GM12878 (cell line): ENCODE results near the gene MGMT.

Experiments
- CHD4 ChIP-seq: fragments of 200-600 bp; sonication (generic); IDR thresholded peaks from 2 replicates; pipeline ENCODE4 v1.6.1; 2016; ENCODE audit warnings: mild to moderate bottlenecking
- EP300 ChIP-seq, 2 experiments: fragments of 150-350 bp in 1 of 2; IDR thresholded peaks; 2 replicates each; pipeline ENCODE4 v1.6.1; 2011 to 2012; ENCODE audit warnings: low read depth in 2 of 2, low read length in 2 of 2, borderline replicate concordance in 1 of 2, improper control_type of control experiment in 1 of 2, inconsistent platforms in 1 of 2; ENCODE audit not compliant: control insufficient read depth in 1 of 2
- NFYB ChIP-seq: IDR thresholded peaks from 2 replicates; pipeline ENCODE4 v1.6.1; 2011; ENCODE audit warnings: low read depth, mild to moderate bottlenecking, low read length, improper control_type of control experiment, moderate library complexity; ENCODE audit not compliant: insufficient read depth
- RCOR1 ChIP-seq: conservative IDR thresholded peaks from 2 replicates; pipeline ENCODE4 v1.6.1; 2012; ENCODE audit warnings: low read depth, low read length, improper control_type of control experiment
- ZNF217 ChIP-seq: fragments of 450-650 bp; IDR thresholded peaks from 2 replicates; pipeline ENCODE4 v1.6.1; 2017; ENCODE audit warnings: antibody characterized with exemption, mild to moderate bottlenecking
- ZNF384 ChIP-seq: IDR thresholded peaks from 2 replicates; pipeline ENCODE4 v1.6.1; 2012; ENCODE audit warnings: low read depth, mild to moderate bottlenecking, low read length, improper control_type of control experiment, borderline replicate concordance
- TF ChIP-seq, protein P1 (sequence below): IDR thresholded peaks from 2 replicates; pipeline ENCODE4 v1.6.1; 2012; ENCODE audit warnings: mild to moderate bottlenecking, low read depth, low read length
- TF ChIP-seq, protein P2 (sequence below), 3 experiments: IDR thresholded peaks in 2 of 3; conservative IDR thresholded peaks in 1 of 3; 2 replicates each; pipeline ENCODE4 v1.5.1; 2011; ENCODE audit warnings: low read depth in 3 of 3, low read length in 3 of 3, mild to moderate bottlenecking in 3 of 3, control low read depth in 2 of 3, moderate library complexity in 2 of 3, inconsistent platforms in 1 of 3, mixed read lengths in 1 of 3; ENCODE audit not compliant: control insufficient read depth in 2 of 3, insufficient read depth in 1 of 3; ENCODE audit errors: extremely low read depth in 1 of 3
- TF ChIP-seq, protein P3 (sequence below): IDR thresholded peaks from 2 replicates; pipeline ENCODE4 v1.6.1; 2012; ENCODE audit warnings: low read length, inconsistent platforms
- TF ChIP-seq, protein P4 (sequence below): IDR thresholded peaks from 2 replicates; pipeline ENCODE4 v1.6.1; 2011; ENCODE audit warnings: borderline replicate concordance, low read depth, mild to moderate bottlenecking, moderate library complexity, mixed read lengths, low read length; ENCODE audit not compliant: insufficient read depth; ENCODE audit errors: extremely low read length
- TF ChIP-seq, protein P5 (sequence below): fragments of 150-350 bp; IDR thresholded peaks from 2 replicates; pipeline ENCODE4 v1.6.1; 2014; ENCODE audit warnings: mild to moderate bottlenecking, low read depth, low read length

DNA sequence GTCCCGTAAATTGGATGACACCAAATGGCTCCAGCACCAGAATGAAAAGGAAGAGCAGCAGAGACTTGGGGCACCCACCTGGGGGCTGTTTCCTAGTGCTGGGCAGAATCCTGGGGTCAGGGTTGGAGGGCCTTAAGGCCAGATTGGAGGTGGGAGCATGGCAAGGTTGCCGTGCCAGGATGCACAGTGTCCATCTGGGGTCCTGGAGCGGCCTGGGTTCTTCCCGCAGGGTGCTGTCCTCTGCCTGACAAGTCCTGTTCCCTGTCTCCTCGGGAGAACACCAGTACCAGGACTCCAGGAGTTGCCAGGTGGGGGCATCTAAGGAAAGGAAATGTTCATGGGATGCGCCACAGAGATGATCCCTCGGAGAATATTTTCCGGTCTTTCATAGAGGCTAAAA is 42.8 kb downstream of the MGMT start:
- TF ChIP-seq ZNF384 (no peak), CHD4 (no peak), ZNF217 (no peak), EP300 (IDR thresholded peaks at IDR 0.05; ENCODE audit: borderline replicate concordance in 1 of 2, control insufficient read depth in 1 of 2, low read depth in 2 of 2, low read length in 2 of 2) (no peak), NFYB (no peak), RCOR1 (no peak)
- TF ChIP-seq, protein P1, sequence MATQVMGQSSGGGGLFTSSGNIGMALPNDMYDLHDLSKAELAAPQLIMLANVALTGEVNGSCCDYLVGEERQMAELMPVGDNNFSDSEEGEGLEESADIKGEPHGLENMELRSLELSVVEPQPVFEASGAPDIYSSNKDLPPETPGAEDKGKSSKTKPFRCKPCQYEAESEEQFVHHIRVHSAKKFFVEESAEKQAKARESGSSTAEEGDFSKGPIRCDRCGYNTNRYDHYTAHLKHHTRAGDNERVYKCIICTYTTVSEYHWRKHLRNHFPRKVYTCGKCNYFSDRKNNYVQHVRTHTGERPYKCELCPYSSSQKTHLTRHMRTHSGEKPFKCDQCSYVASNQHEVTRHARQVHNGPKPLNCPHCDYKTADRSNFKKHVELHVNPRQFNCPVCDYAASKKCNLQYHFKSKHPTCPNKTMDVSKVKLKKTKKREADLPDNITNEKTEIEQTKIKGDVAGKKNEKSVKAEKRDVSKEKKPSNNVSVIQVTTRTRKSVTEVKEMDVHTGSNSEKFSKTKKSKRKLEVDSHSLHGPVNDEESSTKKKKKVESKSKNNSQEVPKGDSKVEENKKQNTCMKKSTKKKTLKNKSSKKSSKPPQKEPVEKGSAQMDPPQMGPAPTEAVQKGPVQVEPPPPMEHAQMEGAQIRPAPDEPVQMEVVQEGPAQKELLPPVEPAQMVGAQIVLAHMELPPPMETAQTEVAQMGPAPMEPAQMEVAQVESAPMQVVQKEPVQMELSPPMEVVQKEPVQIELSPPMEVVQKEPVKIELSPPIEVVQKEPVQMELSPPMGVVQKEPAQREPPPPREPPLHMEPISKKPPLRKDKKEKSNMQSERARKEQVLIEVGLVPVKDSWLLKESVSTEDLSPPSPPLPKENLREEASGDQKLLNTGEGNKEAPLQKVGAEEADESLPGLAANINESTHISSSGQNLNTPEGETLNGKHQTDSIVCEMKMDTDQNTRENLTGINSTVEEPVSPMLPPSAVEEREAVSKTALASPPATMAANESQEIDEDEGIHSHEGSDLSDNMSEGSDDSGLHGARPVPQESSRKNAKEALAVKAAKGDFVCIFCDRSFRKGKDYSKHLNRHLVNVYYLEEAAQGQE = no peak
- TF ChIP-seq, protein P2, sequence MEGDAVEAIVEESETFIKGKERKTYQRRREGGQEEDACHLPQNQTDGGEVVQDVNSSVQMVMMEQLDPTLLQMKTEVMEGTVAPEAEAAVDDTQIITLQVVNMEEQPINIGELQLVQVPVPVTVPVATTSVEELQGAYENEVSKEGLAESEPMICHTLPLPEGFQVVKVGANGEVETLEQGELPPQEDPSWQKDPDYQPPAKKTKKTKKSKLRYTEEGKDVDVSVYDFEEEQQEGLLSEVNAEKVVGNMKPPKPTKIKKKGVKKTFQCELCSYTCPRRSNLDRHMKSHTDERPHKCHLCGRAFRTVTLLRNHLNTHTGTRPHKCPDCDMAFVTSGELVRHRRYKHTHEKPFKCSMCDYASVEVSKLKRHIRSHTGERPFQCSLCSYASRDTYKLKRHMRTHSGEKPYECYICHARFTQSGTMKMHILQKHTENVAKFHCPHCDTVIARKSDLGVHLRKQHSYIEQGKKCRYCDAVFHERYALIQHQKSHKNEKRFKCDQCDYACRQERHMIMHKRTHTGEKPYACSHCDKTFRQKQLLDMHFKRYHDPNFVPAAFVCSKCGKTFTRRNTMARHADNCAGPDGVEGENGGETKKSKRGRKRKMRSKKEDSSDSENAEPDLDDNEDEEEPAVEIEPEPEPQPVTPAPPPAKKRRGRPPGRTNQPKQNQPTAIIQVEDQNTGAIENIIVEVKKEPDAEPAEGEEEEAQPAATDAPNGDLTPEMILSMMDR (IDR thresholded peaks at IDR 0.05 in 2 of 3, conservative IDR thresholded peaks at IDR 0.05 in 1 of 3; ENCODE audit: control insufficient read depth in 2 of 3, extremely low read depth in 1 of 3, insufficient read depth in 1 of 3, low read depth in 3 of 3, low read length in 3 of 3) = no peak
- TF ChIP-seq, protein P3, sequence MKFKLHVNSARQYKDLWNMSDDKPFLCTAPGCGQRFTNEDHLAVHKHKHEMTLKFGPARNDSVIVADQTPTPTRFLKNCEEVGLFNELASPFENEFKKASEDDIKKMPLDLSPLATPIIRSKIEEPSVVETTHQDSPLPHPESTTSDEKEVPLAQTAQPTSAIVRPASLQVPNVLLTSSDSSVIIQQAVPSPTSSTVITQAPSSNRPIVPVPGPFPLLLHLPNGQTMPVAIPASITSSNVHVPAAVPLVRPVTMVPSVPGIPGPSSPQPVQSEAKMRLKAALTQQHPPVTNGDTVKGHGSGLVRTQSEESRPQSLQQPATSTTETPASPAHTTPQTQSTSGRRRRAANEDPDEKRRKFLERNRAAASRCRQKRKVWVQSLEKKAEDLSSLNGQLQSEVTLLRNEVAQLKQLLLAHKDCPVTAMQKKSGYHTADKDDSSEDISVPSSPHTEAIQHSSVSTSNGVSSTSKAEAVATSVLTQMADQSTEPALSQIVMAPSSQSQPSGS = no peak
- TF ChIP-seq, protein P4, sequence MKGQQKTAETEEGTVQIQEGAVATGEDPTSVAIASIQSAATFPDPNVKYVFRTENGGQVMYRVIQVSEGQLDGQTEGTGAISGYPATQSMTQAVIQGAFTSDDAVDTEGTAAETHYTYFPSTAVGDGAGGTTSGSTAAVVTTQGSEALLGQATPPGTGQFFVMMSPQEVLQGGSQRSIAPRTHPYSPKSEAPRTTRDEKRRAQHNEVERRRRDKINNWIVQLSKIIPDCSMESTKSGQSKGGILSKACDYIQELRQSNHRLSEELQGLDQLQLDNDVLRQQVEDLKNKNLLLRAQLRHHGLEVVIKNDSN = no peak
- TF ChIP-seq, protein P5, sequence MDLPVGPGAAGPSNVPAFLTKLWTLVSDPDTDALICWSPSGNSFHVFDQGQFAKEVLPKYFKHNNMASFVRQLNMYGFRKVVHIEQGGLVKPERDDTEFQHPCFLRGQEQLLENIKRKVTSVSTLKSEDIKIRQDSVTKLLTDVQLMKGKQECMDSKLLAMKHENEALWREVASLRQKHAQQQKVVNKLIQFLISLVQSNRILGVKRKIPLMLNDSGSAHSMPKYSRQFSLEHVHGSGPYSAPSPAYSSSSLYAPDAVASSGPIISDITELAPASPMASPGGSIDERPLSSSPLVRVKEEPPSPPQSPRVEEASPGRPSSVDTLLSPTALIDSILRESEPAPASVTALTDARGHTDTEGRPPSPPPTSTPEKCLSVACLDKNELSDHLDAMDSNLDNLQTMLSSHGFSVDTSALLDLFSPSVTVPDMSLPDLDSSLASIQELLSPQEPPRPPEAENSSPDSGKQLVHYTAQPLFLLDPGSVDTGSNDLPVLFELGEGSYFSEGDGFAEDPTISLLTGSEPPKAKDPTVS = no peak
